Hepatocyte (in vitro differentiated cells): ENCODE data around the gene AVPI1. TPM values are rescaled to one million over a fixed set of nuclear protein-coding genes. Genes with fewer than 3 reads are reported as not detected.

Experiments
- DNase-seq: peaks from one replicate; pipeline ENCODE4 v3.0.0-alpha.2; 2016; ENCODE audit warnings: low spot score
- H2AFZ ChIP-seq: fragments of 200-600 bp; sonication (generic); 2 replicates; pipeline ENCODE4 v1.6.0; 2016; ENCODE audit warnings: antibody characterized with exemption, mild to moderate bottlenecking
- H3K27ac ChIP-seq: fragments of 200-600 bp; sonication (generic); 2 replicates; pipeline ENCODE4 v1.5.1; 2016; ENCODE audit warnings: mild to moderate bottlenecking
- H3K27me3 ChIP-seq: fragments of 200-600 bp; sonication (generic); 2 replicates; pipeline ENCODE4 v1.6.1; 2016
- H3K36me3 ChIP-seq: fragments of 200-600 bp; sonication (generic); replicated peaks from 2 replicates; pipeline ENCODE4 v1.5.1; 2016; ENCODE audit warnings: low read depth; ENCODE audit not compliant: insufficient read depth
- H3K4me1 ChIP-seq: fragments of 200-600 bp; sonication (generic); 2 replicates; pipeline ENCODE4 v1.5.1; 2016; ENCODE audit warnings: mild to moderate bottlenecking, moderate library complexity; ENCODE audit not compliant: insufficient read depth
- H3K4me2 ChIP-seq: fragments of 200-600 bp; sonication (generic); 2 replicates; pipeline ENCODE4 v1.6.0; 2016
- H3K4me3 ChIP-seq: fragments of 200-600 bp; sonication (generic); 2 replicates; pipeline ENCODE4 v1.5.1; 2016; ENCODE audit warnings: mild to moderate bottlenecking
- H3K79me2 ChIP-seq: fragments of 200-600 bp; sonication (generic); 2 replicates; pipeline ENCODE4 v1.6.0; 2017; ENCODE audit warnings: mild to moderate bottlenecking
- H3K9me2 ChIP-seq: fragments of 200-600 bp; sonication (generic); replicated peaks from 2 replicates; pipeline ENCODE4 v1.6.0; 2017; ENCODE audit warnings: mild to moderate bottlenecking; ENCODE audit not compliant: insufficient read depth
- H3K9me3 ChIP-seq: fragments of 200-600 bp; sonication (generic); 2 replicates; pipeline ENCODE4 v1.5.1; 2016; ENCODE audit warnings: low read depth, mild to moderate bottlenecking
- H4K20me1 ChIP-seq: fragments of 200-600 bp; sonication (generic); 2 replicates; pipeline ENCODE4 v1.6.0; 2016; ENCODE audit warnings: mild to moderate bottlenecking; ENCODE audit not compliant: insufficient read depth, poor library complexity, severe bottlenecking
- CTCF ChIP-seq: fragments of 200-600 bp; sonication (generic); IDR thresholded peaks from 2 replicates; pipeline ENCODE4 v1.5.1; 2016; ENCODE audit warnings: antibody characterized with exemption, mild to moderate bottlenecking; ENCODE audit not compliant: poor library complexity
- EZH2 ChIP-seq: fragments of 200-600 bp; sonication (generic); IDR thresholded peaks from 2 replicates; pipeline ENCODE4 v1.6.1; 2016; ENCODE audit warnings: antibody characterized with exemption, mild to moderate bottlenecking, borderline replicate concordance
- EZH2phosphoT487 ChIP-seq: fragments of 200-600 bp; sonication (generic); IDR thresholded peaks from one replicate; pipeline ENCODE4 v1.6.1; 2018; ENCODE audit warnings: antibody characterized with exemption, mild to moderate bottlenecking, low read depth, moderate library complexity; ENCODE audit not compliant: unreplicated experiment, severe bottlenecking
- WGBS: methylation state at CpG from one replicate; pipeline ENCODE4 v1.1.6; 2016; ENCODE audit warnings: low lambda C conversion rate; ENCODE audit errors: missing lambda C conversion rate; 5-methylcytosine and 5-hydroxymethylcytosine counted together
- polyA plus RNA-seq: library from polyadenylated mRNA; unstranded; fragments of >200 nt; fragmentation: Nextera tagmentation; extraction: Ambion mirVana; gene quantifications from 2 replicates; pipeline ENCODE4 v1.2.1, GENCODE V29; 2016
- total RNA-seq: library from RNA; depleted of rRNA; stranded (reverse); fragments of >200 nt; gene quantifications from 2 replicates; pipeline ENCODE4 v1.2.3, GENCODE V29; 2014

Gene AVPI1
- total and polyA plus RNA-seq, 2 experiments from 2014 or later: 26.4 to 34.1 TPM

- H3K27me3 ChIP-seq: no peaks in the 10 kb centered on the region
- WGBS: 3% methylated on average over 43 of the region's 74 CpGs
- peak overlapping the region; percentile 87 for H3K4me2 ChIP-seq
- H3K36me3 ChIP-seq: no peaks in the 10 kb centered on the region
- no peaks in the 10 kb centered on the region for H3K9me3 ChIP-seq
- H3K4me1 ChIP-seq: peaks cover 41% of the 10 kb centered on the region
- no peaks in the 10 kb centered on the region for H4K20me1 ChIP-seq
- peak overlapping the region; percentile 97 for H3K27ac ChIP-seq
- peak overlapping the region; percentile 64 for H2AFZ ChIP-seq
- TF ChIP-seq CTCF (no peak), EZH2 (no peak), EZH2phosphoT487 (no peak)
- H3K9me2 ChIP-seq: no peaks in the 10 kb centered on the region
- peaks cover 28% of the 10 kb centered on the region for H3K79me2 ChIP-seq
- DNase-seq: peak; percentile 87
- peak overlapping the region; percentile 76 for H3K4me3 ChIP-seq
Observed at GRCh38 chr10:97714401-97715258, 27.6 kb upstream of the AVPI1 start.

- Histone ChIP-seq H3K4me1 (peaks cover 34% of the 10 kb centered on the region), H3K9me3 (no peaks in the 10 kb centered on the region), H3K4me3 (peak overlapping the region; percentile 76), H3K79me2 (peaks cover 28% of the 10 kb centered on the region), H3K36me3 (no peaks in the 10 kb centered on the region), H3K4me2 (peak overlapping the region; percentile 87), H3K9me2 (no peaks in the 10 kb centered on the region), H2AFZ (peak overlapping the region; percentile 64), H3K27ac (peak overlapping the region; percentile 97), H4K20me1 (no peaks in the 10 kb centered on the region), H3K27me3 (no peaks in the 10 kb centered on the region)
- WGBS: 1% methylated on average over 47 of the region's 69 CpGs
- peak; percentile 88 for DNase-seq
- TF ChIP-seq EZH2phosphoT487: no peak
- peak; percentile 17 for TF ChIP-seq CTCF
- TF ChIP-seq EZH2: no peak
Observed at GRCh38 chr10:97713826-97714400, 26.9 kb upstream of the AVPI1 start.

GRCh38 chr10:97713339-97713825 lies 26.3 kb upstream of the AVPI1 start, which contains the start of gene MARVELD1:
Gene MARVELD1, plus strand, starts transcription at chr10:97713730. Its CDS starts 147 bp downstream, at chr10:97713877.
- Histone ChIP-seq H3K79me2 (peaks cover 28% of the 10 kb centered on the region), H3K36me3 (no peaks in the 10 kb centered on the region), H4K20me1 (no peaks in the 10 kb centered on the region), H3K4me2 (peak within 1 kb of the TSS; percentile 87), H3K9me2 (no peaks in the 10 kb centered on the region), H3K9me3 (no peaks in the 10 kb centered on the region), H3K4me3 (peak within 1 kb of the TSS; percentile 76), H2AFZ (peak within 1 kb of the TSS; percentile 89), H3K4me1 (peaks cover 29% of the 10 kb centered on the region), H3K27ac (peak within 1 kb of the TSS; percentile 97), H3K27me3 (no peaks in the 10 kb centered on the region)
- WGBS: 8% methylated on average over 13 of the region's 37 CpGs
- TF ChIP-seq EZH2phosphoT487 (no peak), CTCF (no peak), EZH2 (no peak)
- peak; percentile 86 for DNase-seq
